ENCODE results near the gene ARID5B.

Gene ARID5B

GRCh38 chr10:61904733-61905725 lies 3.5 kb downstream of the ARID5B start:
- peak; percentile 60 for DNase-seq
- peak; percentile 63 for ATAC-seq

- no peak for ATAC-seq
- no peak for DNase-seq
Observed at GRCh38 chr10:61905837-61906561, 4.5 kb downstream of the ARID5B start.

- DNase-seq (no peak), ATAC-seq (no peak)
Observed at GRCh38 chr10:61906562-61906901, 5.0 kb downstream of the ARID5B start.

GRCh38 chr10:61907011-61907410 lies 5.5 kb downstream of the ARID5B start:
- no peak for ATAC-seq
- DNase-seq: no peak

DNA sequence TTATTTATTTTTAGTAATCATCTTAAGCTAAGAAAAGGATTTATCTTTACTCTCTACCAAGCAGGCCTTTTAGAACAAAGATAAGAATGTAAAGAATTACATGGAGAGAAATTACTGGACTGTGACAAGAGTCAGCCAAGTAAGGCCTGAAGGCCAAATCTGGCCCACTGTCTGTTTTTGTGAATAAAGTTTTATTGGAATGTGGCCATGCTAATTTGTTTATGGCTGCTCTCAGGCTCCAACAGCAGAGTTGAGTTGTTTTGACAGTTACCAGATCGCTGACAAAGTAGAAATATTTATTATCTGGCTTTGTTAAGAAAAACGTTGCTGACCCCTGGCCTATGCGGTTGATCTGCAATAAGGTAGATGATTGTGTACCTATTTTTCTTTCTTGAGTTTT lies 6.1 kb downstream of the ARID5B start:
- no peak for ATAC-seq
- no peak for DNase-seq

GRCh38 chr10:61910226-61910805 lies 8.8 kb downstream of the ARID5B start:
- no peak for DNase-seq

DNA sequence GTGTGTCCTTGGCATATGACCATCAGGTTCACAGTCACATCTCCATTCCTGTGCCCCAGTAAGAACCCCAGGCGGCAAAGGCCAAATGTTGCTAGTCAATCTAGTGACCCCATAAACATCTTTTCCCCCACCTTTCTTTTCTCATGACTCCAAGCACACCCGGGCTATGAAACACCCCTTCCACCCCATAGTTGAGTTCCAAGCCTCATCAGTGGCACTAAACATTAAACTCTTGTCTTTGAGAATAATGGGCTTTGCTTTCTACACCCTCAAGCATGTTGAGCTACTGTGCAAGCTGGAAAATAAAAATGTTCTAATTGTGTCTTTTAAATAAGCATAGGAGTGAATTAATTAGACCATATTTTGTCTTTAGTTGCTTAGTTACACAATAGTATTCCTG lies 9.4 kb downstream of the ARID5B start:
- no peak for ATAC-seq
- no peak for DNase-seq

More at GRCh38 chr10:61910226-61910805, 8.8 kb downstream of the ARID5B start:
- ATAC-seq: no peak

DNA sequence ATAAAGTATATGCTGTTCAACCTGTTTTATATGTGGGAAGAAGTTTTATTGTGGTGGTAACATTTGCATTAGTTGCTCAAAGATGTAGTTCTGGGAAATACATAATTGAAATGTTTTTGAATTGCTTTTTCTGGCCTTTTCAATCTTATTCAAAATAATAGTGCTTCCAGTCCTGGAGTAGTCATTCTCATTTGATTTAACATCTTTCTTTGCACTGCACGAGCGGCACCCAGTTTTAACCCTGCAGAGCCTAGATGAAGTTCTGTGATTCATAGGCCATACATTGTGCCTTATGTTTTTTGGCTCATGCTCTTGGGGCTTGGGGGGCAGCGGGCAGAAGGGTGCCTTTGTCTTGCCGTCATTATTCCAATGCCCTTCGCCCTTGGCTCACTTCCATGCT lies 9.9 kb downstream of the ARID5B start:
- ATAC-seq (no peak), DNase-seq (no peak)

DNA sequence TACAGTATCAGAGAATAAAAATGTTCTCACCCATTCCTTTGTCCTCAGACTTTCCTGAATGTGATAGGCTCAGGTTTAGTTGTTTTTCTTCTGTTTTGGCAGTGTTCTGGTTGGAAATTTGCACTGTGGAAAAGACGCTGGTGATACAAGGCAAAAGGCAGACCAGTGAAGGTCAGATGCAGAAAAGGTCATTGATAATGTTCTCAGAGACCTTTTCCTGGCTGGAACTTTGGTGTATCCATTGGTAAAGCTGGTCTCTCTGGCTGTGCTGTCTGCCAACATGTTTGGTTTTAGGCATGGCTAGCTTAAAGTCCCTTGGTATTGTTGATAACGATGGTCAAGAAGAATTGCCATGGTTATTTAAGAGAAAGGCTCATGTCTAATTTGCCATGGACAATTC lies 11.5 kb downstream of the ARID5B start:
- ATAC-seq: no peak
- DNase-seq: no peak

- DNase-seq (no peak), ATAC-seq (no peak)
Observed at GRCh38 chr10:61918140-61918539, 16.6 kb downstream of the ARID5B start.

DNA sequence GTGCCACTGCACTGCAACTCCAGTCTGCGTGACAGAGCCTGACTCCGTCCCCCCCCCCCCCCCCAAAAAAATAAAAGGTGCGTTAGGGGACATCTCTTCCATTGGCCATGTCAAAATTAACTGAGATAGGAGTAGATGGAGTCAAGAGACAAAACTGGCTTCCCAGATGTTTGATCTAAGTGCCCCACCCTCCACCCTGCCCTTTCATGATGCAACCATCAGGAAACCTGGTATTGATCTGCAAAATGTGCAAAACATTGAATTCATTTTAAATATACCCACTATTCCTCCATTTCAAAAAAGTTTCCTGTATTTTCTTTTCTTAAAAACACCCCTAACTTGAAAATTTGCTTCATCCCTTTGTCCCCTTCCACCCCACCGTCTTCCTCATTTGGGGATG lies 17.5 kb downstream of the ARID5B start:
- no peak for ATAC-seq
- DNase-seq: no peak

DNA sequence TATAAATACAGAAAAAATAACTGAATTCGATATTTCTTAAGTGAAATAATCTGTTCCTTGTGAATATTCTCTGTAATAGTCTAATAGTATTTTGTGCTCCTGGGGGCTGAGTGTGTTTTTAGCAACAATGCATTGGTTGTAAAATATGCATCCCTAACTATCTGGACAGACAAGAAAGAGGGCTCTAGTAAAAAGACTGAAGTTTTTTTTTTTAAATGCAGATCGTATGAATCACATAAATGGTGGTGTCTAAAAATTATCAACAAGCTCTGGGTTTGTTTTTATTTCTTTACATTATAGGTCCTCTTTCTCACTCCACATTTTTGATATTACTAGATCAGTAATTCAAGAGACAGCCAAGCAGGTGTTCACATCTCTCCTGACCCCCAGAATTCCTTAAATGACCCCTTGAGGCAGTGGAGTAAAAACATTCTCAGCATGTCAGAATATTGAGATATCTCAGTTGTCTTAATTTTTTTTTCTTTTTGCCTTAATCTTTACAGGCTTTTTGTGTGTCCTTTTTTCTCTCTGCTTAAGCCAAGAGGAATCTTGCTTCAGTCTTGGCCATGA lies 18.2 kb downstream of the ARID5B start:
- DNase-seq: no peak
- ATAC-seq: no peak

DNA sequence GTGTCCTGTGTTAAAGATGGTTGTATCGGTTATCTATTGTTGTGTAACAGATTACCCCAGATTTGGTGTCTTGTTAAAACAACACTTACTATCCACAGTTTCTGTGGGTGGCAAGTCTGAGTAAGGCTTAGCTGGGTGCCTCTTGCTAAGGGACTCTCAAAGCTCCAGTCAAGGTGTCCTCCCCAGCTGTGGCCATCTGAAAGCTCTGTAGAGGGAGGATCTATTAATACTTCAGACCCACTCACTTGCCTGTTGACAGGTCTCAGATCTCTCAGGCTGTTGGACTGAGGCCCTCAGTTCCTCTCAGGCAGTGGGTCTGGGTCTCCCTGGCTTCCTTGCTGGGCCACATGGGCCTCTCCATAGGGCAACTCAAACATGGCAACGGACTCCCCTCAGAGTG lies 19.6 kb downstream of the ARID5B start:
- ATAC-seq (no peak), DNase-seq (no peak)

DNA sequence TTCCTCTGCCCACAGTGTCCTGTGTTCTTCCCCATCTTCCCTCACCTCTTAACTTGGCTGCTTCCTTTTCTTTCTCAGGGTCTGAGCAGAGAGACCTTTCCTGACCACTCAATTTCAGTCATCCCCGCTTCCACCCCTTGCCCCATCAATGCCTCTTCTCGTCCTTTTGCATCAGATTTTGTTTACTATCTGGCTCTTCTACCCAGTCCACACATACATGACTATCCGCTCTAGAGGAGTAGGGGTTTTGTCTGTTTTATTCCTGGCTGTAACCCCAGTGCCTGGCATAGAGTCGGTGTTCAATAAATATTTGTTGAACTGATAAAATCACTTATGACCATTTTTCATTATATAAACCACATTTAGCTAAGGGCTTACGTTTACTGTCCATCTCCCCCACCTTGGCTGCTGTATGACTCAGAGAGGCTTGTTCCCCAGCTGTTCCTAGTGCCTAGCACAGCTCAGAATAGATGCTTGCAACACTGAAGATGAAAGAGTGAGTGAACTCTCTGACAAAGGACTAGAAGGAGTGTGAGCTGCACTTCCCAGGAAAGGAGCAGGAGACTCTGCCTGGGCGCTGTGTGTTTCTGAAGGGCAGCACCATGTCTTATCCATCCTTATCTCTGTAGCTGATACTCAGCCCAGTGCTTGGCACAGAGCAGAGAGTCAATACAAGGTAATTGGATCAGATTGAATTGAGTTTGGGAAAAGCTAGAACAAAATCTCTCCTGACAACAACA lies 21.9 kb downstream of the ARID5B start:
- no peak for DNase-seq

DNA sequence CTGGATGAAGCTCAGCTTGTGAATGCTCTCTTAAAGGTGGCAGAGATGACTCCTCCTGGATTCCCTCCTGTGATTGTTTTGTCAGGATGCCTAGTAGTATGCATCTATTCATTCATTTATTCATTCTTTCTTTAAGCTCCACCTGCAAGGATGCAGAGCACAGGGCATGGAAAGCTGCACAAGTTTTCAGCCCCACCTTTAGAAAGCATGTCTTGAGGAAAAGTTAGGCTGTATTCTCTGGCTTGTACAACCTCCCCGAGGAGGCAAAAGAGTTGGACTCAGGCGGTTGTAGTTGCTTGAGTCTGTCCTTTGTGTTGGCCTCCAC lies 22.4 kb downstream of the ARID5B start:
- ATAC-seq (no peak), DNase-seq (no peak)

More for the DNA sequence above, 21.9 kb downstream of the ARID5B start:
- ATAC-seq: no peak

- DNase-seq (no peak), ATAC-seq (no peak)
Observed at GRCh38 chr10:61929555-61929954, 28.1 kb downstream of the ARID5B start.

DNA sequence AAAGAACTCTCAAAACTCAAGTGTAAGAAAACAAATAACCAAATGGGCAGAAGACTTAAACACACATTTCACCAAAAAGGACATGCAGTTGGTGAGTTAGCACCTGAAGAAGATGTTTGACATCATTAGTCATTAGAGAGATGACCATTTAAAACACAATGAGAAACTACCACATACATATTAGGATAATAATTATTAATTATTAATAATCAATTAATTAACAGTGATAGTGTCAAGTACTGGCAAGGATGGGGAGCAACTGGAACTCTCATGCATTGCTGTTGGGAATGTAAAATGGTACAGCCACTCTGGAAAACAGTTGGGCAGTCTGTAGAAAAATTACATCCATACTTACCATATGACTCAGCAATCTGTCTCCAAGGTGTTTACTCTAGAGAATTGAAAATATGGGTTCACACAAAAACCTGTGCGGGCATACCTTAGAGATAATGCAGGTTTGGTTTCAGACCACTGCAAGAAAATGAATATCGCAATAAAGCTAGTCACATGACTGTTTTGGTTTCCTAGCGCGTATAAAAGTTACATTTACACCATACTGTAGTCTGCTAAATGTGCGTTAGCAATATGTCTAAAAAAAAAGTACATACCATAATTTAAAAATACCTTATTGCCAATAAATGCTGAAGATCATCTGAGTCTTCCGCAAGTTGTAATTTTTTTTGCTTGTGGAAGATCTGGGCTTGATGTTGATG lies 30.3 kb downstream of the ARID5B start:
- no peak for DNase-seq
- ATAC-seq: no peak

DNA sequence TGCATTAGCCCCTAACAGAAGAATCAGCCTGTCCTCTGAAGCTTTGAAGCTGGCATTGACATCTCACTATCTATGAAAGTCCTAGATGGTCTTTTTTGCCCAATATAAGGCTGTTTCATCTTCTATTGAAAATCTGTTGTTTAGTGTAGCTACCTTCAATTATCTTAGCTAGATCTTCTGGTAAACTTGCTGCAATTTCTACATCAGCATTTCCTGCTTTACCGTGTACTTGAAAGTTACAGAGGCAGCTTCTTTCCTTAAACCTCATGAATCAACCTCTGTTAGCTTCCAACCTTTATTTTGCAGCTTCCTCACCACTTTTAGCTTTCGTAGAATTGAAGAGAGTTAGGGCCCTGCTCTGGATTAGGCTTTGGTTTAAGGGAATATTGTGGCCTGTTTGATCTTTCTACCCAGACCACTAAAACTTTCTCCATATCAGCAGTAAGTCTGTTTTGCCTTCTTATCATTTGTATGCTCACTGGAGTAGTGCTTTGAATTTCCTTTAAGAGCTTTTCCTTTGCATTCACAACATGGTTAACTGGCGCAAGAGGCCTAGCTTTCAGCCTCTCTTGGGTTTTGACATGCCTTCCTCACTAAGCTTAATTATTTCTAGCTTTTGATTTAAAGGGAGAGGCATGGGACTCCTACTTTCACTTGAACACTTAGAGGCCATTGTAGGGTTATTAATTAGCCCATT lies 32.5 kb downstream of the ARID5B start:
- ATAC-seq (no peak), DNase-seq (no peak)

GRCh38 chr10:61935077-61935476 lies 33.6 kb downstream of the ARID5B start:
- ATAC-seq: no peak
- no peak for DNase-seq

- ATAC-seq (no peak), DNase-seq (no peak)
Observed at GRCh38 chr10:61936770-61937169, 35.3 kb downstream of the ARID5B start.
